Breast epithelium (tissue), 4 donors: ENCODE results near the gene ACR. TPM values are rescaled to one million over a fixed set of nuclear protein-coding genes. Genes with fewer than 3 reads are reported as not detected.

ENCODE experiments used
- DNase-seq, 2 donors: peaks; one replicate each; pipeline ENCODE4 v3.0.0-alpha.2; 2019; ENCODE audit warnings: low spot score in 2 of 2
- H3K27ac ChIP-seq, 2 donors: fragments of 200-600 bp; sonication (generic) in 1 of 2; one replicate each; pipeline ENCODE4 v1.5.1; 2016 to 2019; ENCODE audit warnings: mild to moderate bottlenecking in 1 of 2
- H3K27me3 ChIP-seq, 2 donors: fragments of 200-600 bp; sonication (generic) in 1 of 2; one replicate each; pipeline versions ENCODE4 v1.5.1 to v1.6.0; 2017 to 2019; ENCODE audit warnings: control low read depth in 1 of 2, mild to moderate bottlenecking in 1 of 2
- H3K36me3 ChIP-seq: fragments of 200-600 bp; one replicate; pipeline ENCODE4 v1.5.1; 2019
- H3K4me1 ChIP-seq, 2 donors: fragments of 200-600 bp; sonication (generic); one replicate each; pipeline ENCODE4 v1.5.1; 2016 to 2019; ENCODE audit warnings: control low read depth in 1 of 2
- H3K4me3 ChIP-seq, 3 donors: fragments of 200-600 bp; sonication (generic); 1 replicate in 2 of 3; 2 replicates in 1 of 3; pipeline ENCODE4 v1.5.1; 2016 to 2019; ENCODE audit warnings: mild to moderate bottlenecking in 3 of 3, moderate library complexity in 2 of 3
- H3K9me3 ChIP-seq, 2 donors: fragments of 200-600 bp; sonication (generic) in 1 of 2; one replicate each; pipeline ENCODE4 v1.5.1; 2016 to 2019; ENCODE audit warnings: control low read depth in 1 of 2
- CTCF ChIP-seq, 3 donors: fragments of 450-650 bp; IDR thresholded peaks; one replicate each; pipeline ENCODE4 v1.5.1; 2016 to 2017; ENCODE audit warnings: antibody characterized with exemption in 3 of 3, mild to moderate bottlenecking in 3 of 3, moderate library complexity in 3 of 3
- POLR2A ChIP-seq: fragments of 450-650 bp; IDR thresholded peaks from one replicate; pipeline ENCODE4 v1.6.1; 2016; ENCODE audit warnings: antibody characterized with exemption, mild to moderate bottlenecking, moderate library complexity
- POLR2AphosphoS5 ChIP-seq, 3 donors: sonication (generic); formaldehyde crosslinking; IDR thresholded peaks; one replicate each; pipeline ENCODE4 v1.6.1; 2017; ENCODE audit warnings: antibody characterized with exemption in 3 of 3
- intact Hi-C: fragments of 100-400 bp; cut with DNase I; formaldehyde crosslinking; loops from one replicate; pipeline ENCODE4 v1.15.1; 2023; ENCODE audit warnings: low total_unique reads
- total RNA-seq, 3 donors: library from RNA; depleted of rRNA; stranded (reverse); fragments of >200 nt; gene quantifications; one replicate each; pipeline ENCODE4 v1.1.0, GENCODE V29; 2016

The ACR gene
- total RNA-seq = under 1 TPM in 2 of 3 donors, not detected in 1; 0.44 to 0.80 TPM

GRCh38 chr22:50737728-50738648 is at the start of gene ACR:
Gene ACR (plus strand): TSS chr22:50738204. CDS start chr22:50738236, 32 bp downstream.
- no peak for TF ChIP-seq POLR2AphosphoS5 (IDR thresholded peaks at IDR 0.05)
- no peak for TF ChIP-seq POLR2A
- TF ChIP-seq CTCF (IDR thresholded peaks at IDR 0.05) = no peak
- no peak within 1 kb of the TSS for H3K27ac ChIP-seq
- intact Hi-C loops = no loop called here
- no peak within 1 kb of the TSS for H3K4me3 ChIP-seq
- no peaks in the 10 kb centered on the region for H3K4me1 ChIP-seq
- peak in 1 of 2 donors; percentile 11 for DNase-seq
- H3K36me3 ChIP-seq = no peaks in the 10 kb centered on the region
- H3K27me3 ChIP-seq = no peaks in the 10 kb centered on the region
- H3K9me3 ChIP-seq = no peaks in the 10 kb centered on the region

- no peak overlapping the region for H3K4me3 ChIP-seq
- DNase-seq = no peak
- TF ChIP-seq CTCF (IDR thresholded peaks at IDR 0.05) (no peak), POLR2AphosphoS5 (IDR thresholded peaks at IDR 0.05) (no peak), POLR2A (no peak)
- intact Hi-C loops = no loop called here
- H3K27me3 ChIP-seq = no peaks in the 10 kb centered on the region
- no peak overlapping the region for H3K27ac ChIP-seq
- no peaks in the 10 kb centered on the region for H3K9me3 ChIP-seq
- no peaks in the 10 kb centered on the region for H3K36me3 ChIP-seq
- H3K4me1 ChIP-seq = no peaks in the 10 kb centered on the region
These were observed 49.6 kb upstream of the ACR start for GRCh38 chr22:50688448-50688847.

- intact Hi-C loops = no loop called here
- no peaks in the 10 kb centered on the region for H3K27me3 ChIP-seq
- H3K4me1 ChIP-seq = peaks cover 5 to 6% of the 10 kb centered on the region in 2 donors
- H3K36me3 ChIP-seq = no peaks in the 10 kb centered on the region
- H3K4me3 ChIP-seq = no peak overlapping the region
- H3K27ac ChIP-seq = no peak overlapping the region
- TF ChIP-seq POLR2A (no peak), POLR2AphosphoS5 (IDR thresholded peaks at IDR 0.05) (no peak), CTCF (IDR thresholded peaks at IDR 0.05) (no peak)
- no peaks in the 10 kb centered on the region for H3K9me3 ChIP-seq
- DNase-seq = no peak
These were observed 46.5 kb upstream of the ACR start for GRCh38 chr22:50691521-50691920.

GRCh38 chr22:50693462-50693861 is 44.5 kb upstream of the ACR start:
- H3K9me3 ChIP-seq = no peaks in the 10 kb centered on the region
- H3K36me3 ChIP-seq = no peaks in the 10 kb centered on the region
- TF ChIP-seq CTCF (IDR thresholded peaks at IDR 0.05) (no peak), POLR2A (no peak), POLR2AphosphoS5 (IDR thresholded peaks at IDR 0.05) (no peak)
- H3K27me3 ChIP-seq = no peaks in the 10 kb centered on the region
- intact Hi-C loops = no loop called here
- H3K4me1 ChIP-seq = peaks cover 10 to 11% of the 10 kb centered on the region in 2 donors
- no peak for DNase-seq
- H3K27ac ChIP-seq = no peak overlapping the region
- H3K4me3 ChIP-seq = no peak overlapping the region

- TF ChIP-seq POLR2A (no peak), CTCF (IDR thresholded peaks at IDR 0.05) (no peak), POLR2AphosphoS5 (IDR thresholded peaks at IDR 0.05) (no peak)
- peaks cover 10 to 11% of the 10 kb centered on the region in 2 donors for H3K4me1 ChIP-seq
- intact Hi-C loops = no loop called here
- no peak overlapping the region for H3K27ac ChIP-seq
- H3K9me3 ChIP-seq = no peaks in the 10 kb centered on the region
- no peaks in the 10 kb centered on the region for H3K27me3 ChIP-seq
- H3K36me3 ChIP-seq = no peaks in the 10 kb centered on the region
- H3K4me3 ChIP-seq = no peak overlapping the region
- DNase-seq = no peak
These were observed 43.9 kb upstream of the ACR start for GRCh38 chr22:50694099-50694605.
